ENCODE measurements around the gene DUT.

Gene DUT

DNA sequence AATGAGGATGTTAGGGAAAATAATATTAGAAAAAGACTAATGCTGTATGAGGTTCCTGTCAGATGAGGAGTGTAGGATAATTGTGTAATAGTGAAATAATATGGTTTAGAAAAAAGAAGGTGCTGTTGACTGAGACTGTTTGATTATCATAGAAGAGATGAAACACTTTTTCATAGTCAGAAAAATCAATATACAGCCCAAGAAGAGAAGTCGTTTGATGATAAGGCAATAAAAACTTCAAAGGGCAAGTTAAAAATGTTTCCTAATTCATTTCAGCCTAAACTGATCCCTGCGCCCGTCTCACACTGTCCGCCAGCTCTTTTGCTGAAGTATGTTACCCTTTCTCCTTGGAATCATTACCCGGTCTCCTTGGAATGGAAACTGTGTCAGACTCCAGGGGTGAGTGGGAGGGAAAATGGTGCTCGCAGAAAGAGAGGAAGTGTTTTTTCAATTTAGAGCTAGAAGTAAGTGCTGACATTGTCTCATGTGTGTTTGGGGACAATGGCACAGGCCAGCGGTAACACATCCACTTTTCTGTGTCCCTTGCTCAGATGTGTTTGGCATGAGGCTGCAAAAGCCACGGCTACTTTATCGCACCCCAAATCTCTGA is 23.6 kb downstream of the DUT start:
- TF ChIP-seq, protein P1, sequence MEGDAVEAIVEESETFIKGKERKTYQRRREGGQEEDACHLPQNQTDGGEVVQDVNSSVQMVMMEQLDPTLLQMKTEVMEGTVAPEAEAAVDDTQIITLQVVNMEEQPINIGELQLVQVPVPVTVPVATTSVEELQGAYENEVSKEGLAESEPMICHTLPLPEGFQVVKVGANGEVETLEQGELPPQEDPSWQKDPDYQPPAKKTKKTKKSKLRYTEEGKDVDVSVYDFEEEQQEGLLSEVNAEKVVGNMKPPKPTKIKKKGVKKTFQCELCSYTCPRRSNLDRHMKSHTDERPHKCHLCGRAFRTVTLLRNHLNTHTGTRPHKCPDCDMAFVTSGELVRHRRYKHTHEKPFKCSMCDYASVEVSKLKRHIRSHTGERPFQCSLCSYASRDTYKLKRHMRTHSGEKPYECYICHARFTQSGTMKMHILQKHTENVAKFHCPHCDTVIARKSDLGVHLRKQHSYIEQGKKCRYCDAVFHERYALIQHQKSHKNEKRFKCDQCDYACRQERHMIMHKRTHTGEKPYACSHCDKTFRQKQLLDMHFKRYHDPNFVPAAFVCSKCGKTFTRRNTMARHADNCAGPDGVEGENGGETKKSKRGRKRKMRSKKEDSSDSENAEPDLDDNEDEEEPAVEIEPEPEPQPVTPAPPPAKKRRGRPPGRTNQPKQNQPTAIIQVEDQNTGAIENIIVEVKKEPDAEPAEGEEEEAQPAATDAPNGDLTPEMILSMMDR (IDR thresholded peaks at IDR 0.05; ENCODE audit: low read depth, low read length, missing control alignments): no peak
- no peak for DNase-seq (ENCODE audit: extremely low read depth, low read depth)
- H3K4me3 ChIP-seq (replicated peaks; ENCODE audit: low read depth, low read length): no peak overlapping the region

DNA sequence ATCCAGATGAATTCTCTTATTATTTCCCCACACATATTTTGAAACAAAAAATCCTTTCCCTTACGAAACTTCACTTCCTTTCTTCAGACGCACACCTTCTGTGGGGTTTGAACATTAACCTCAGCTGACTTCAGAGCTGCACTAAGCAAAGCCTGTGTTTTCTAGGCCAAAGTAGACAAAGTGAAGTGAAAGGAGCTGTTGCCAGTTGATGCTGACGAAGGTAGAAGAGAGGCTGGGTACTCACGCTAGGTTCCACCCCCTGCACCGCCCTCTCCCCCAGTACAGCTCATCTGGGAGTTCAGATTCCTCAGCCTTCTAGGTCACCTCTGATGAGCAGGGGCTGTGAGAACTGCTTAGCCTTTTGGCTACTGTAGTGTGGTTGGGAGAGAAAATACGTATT is 24.1 kb downstream of the DUT start:
- no peak overlapping the region for H3K4me3 ChIP-seq (replicated peaks; ENCODE audit: low read depth, low read length)
- DNase-seq (ENCODE audit: extremely low read depth, low read depth): no peak
- TF ChIP-seq, protein P1 (IDR thresholded peaks at IDR 0.05; ENCODE audit: low read depth, low read length, missing control alignments): no peak

DNA sequence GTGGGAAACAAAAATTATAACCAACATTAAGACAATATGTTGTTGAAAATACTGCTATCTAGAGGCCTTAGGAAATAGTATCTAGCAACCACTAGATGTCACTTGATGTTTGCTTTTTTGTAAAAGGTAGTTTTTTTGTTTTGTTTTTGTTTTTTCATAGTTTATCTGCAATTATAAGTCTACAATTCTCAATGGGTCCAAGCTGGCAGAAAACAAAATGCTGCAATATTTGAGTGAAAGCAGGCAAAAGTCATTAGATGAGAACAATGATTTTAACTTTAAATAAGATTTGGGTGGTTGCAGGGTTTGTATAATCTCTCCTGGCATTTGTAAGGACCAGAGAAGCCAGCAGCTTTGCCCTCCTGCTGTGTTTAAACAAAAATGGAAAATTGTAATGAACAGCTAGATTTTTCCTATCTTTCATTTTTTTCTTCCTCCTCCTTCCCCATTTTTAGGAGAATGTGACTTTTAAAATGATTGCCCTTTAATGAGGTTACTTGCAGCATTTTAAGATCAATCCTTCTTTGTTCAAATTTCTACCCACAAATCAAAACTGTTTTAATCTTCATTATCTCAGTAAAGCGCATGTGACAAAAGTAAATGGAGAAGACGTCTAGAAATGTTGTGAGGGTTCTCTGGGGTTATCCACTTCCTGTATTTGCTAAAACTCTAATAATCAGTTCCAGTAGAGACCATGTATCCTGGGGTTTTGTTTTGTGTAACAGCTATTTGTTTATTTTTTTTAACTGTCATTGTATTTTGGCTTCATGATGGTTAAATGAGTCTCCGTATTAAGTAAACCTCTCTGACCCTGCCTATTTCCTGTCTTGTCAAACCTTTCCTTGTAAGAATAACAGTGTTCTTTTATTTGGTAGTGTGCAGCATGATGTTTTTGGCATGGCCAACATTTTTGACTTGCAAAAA is 27.3 kb downstream of the DUT start:
- TF ChIP-seq, protein P1 (IDR thresholded peaks at IDR 0.05; ENCODE audit: low read depth, low read length, missing control alignments): peak; percentile 34
- no peak overlapping the region for H3K4me3 ChIP-seq (replicated peaks; ENCODE audit: low read depth, low read length)
- DNase-seq (ENCODE audit: extremely low read depth, low read depth): peak; percentile 55

DNA sequence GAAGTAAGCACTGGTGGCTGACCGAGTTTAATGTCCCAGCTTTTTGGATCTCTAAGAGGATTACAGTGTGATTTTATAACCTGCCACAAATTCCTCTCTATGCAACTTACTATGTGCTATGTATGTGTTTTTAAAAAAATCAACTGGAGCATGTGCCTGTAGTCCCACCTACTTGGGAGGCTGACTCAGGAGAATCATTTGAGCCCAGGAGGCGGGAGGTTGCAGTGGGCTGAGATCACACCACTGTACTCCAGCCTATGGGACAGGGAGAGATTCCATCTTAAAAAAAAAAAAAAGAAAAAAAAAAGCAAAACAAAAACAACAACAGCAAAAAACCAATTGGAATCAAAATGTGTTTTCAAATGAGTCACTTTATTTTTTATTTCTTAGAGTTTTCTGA is 29.6 kb downstream of the DUT start:
- TF ChIP-seq, protein P1 (IDR thresholded peaks at IDR 0.05; ENCODE audit: low read depth, low read length, missing control alignments): no peak
- DNase-seq (ENCODE audit: extremely low read depth, low read depth): no peak
- no peak overlapping the region for H3K4me3 ChIP-seq (replicated peaks; ENCODE audit: low read depth, low read length)

GRCh38 chr15:48361685-48362084 is 30.5 kb downstream of the DUT start:
- no peak overlapping the region for H3K4me3 ChIP-seq (replicated peaks; ENCODE audit: low read depth, low read length)
- TF ChIP-seq, protein P1 (IDR thresholded peaks at IDR 0.05; ENCODE audit: low read depth, low read length, missing control alignments): no peak
- DNase-seq (ENCODE audit: extremely low read depth, low read depth): no peak

DNA sequence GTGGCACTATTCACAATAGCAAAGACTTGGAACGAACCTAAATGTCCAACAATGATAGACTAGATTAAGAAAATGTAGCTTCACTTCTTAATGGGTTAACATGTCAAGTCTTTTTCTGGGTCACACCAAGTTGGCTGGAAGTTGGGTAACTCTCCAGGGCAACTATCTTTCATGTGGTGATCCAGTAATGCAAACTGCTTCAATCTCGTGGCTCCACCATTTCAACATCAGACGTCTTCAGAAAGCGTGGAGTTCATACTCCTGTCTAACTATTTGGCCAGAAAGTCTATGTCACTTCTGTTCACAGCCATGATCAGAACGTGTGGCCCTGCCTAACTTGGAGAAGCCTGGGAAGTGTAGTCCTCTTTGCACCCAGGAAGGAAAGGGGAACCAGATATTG is 32.2 kb downstream of the DUT start:
- no peak overlapping the region for H3K4me3 ChIP-seq (replicated peaks; ENCODE audit: low read depth, low read length)
- TF ChIP-seq, protein P1 (IDR thresholded peaks at IDR 0.05; ENCODE audit: low read depth, low read length, missing control alignments): no peak
- no peak for DNase-seq (ENCODE audit: extremely low read depth, low read depth)
